Bronchial epithelial cell (primary cell): ENCODE measurements around the gene GNPNAT1. TPM values are rescaled to one million over a fixed set of nuclear protein-coding genes. Genes with fewer than 3 reads are reported as not detected.

Experiments
- DNase-seq: peaks from one replicate; pipeline ENCODE4 v3.0.0-alpha.2; 2010; ENCODE audit warnings: low read depth
- FAIRE-seq: peaks from 2 replicates; lab custom pipeline; 2011; peaks lifted over from hg19 to GRCh38; lab: Jason Lieb, UNC
- H3K27me3 ChIP-seq: 2 replicates; pipeline ENCODE4 v1.5.1; 2011; ENCODE audit warnings: low read length; ENCODE audit not compliant: control insufficient read depth, insufficient read depth
- H3K36me3 ChIP-seq: 2 replicates; pipeline ENCODE4 v1.5.1; 2011; ENCODE audit warnings: low read length; ENCODE audit not compliant: control insufficient read depth, insufficient read depth
- H3K4me3 ChIP-seq: 2 replicates; pipeline ENCODE4 v1.5.1; 2011; ENCODE audit warnings: mild to moderate bottlenecking, low read depth, low read length, control low read depth
- CTCF ChIP-seq: IDR thresholded peaks from 2 replicates; pipeline ENCODE4 v1.5.1; 2011; ENCODE audit warnings: mild to moderate bottlenecking, moderate library complexity, low read length, control low read depth, inconsistent platforms; ENCODE audit not compliant: insufficient read depth, severe bottlenecking
- total RNA-seq: library from RNA; depleted of rRNA; stranded (reverse); fragments of >200 nt; gene quantifications from 2 replicates; pipeline ENCODE4 v1.2.1, GENCODE V29; 2014

GNPNAT1 gene
- total RNA-seq, 1 donor from 2014 or later, result 57.1 TPM

GRCh38 chr14:52797653-52798052 is 6.2 kb upstream of the GNPNAT1 start:
- FAIRE-seq, result no peak
- no peaks in the 10 kb centered on the region for H3K36me3 ChIP-seq
- no peak for TF ChIP-seq CTCF
- no peaks in the 10 kb centered on the region for H3K27me3 ChIP-seq
- H3K4me3 ChIP-seq, result no peak overlapping the region
- no peak for DNase-seq

GRCh38 chr14:52793061-52793460 is 1.7 kb upstream of the GNPNAT1 start:
- no peak overlapping the region for H3K4me3 ChIP-seq
- no peak for TF ChIP-seq CTCF
- no peaks in the 10 kb centered on the region for H3K36me3 ChIP-seq
- H3K27me3 ChIP-seq, result no peaks in the 10 kb centered on the region
- no peak for DNase-seq
- FAIRE-seq, result no peak

- H3K36me3 ChIP-seq, result no peaks in the 10 kb centered on the region
- TF ChIP-seq CTCF, result no peak
- peak overlapping the region; percentile 54 for H3K4me3 ChIP-seq
- no peak for FAIRE-seq
- H3K27me3 ChIP-seq, result no peaks in the 10 kb centered on the region
- DNase-seq, result peak; percentile 79
These were observed 649 bp upstream of the GNPNAT1 start for GRCh38 chr14:52792097-52792415.

GRCh38 chr14:52790756-52791222 is 618 bp downstream of the GNPNAT1 start:
- FAIRE-seq, result no peak
- Histone ChIP-seq H3K27me3 (no peaks in the 10 kb centered on the region), H3K36me3 (no peaks in the 10 kb centered on the region), H3K4me3 (peak overlapping the region; percentile 54)
- DNase-seq, result no peak
- no peak for TF ChIP-seq CTCF

- no peaks in the 10 kb centered on the region for H3K36me3 ChIP-seq
- DNase-seq (no peak), FAIRE-seq (no peak)
- TF ChIP-seq CTCF, result no peak
- no peaks in the 10 kb centered on the region for H3K27me3 ChIP-seq
- H3K4me3 ChIP-seq, result peak overlapping the region; percentile 54
These were observed 1.2 kb downstream of the GNPNAT1 start for GRCh38 chr14:52790011-52790755.

- H3K27me3 ChIP-seq, result no peaks in the 10 kb centered on the region
- DNase-seq (no peak), FAIRE-seq (no peak)
- no peaks in the 10 kb centered on the region for H3K36me3 ChIP-seq
- no peak for TF ChIP-seq CTCF
- H3K4me3 ChIP-seq, result no peak overlapping the region
These were observed 2.3 kb downstream of the GNPNAT1 start for GRCh38 chr14:52789118-52789517.
